Measurements from ENCODE around the gene ALOX12B.
"Not testable (repeated sequence)": the region's sequence is repeated elsewhere in the genome, so short reads cannot be mapped to it uniquely, and the experiment has no call there.

Gene ALOX12B

DNA sequence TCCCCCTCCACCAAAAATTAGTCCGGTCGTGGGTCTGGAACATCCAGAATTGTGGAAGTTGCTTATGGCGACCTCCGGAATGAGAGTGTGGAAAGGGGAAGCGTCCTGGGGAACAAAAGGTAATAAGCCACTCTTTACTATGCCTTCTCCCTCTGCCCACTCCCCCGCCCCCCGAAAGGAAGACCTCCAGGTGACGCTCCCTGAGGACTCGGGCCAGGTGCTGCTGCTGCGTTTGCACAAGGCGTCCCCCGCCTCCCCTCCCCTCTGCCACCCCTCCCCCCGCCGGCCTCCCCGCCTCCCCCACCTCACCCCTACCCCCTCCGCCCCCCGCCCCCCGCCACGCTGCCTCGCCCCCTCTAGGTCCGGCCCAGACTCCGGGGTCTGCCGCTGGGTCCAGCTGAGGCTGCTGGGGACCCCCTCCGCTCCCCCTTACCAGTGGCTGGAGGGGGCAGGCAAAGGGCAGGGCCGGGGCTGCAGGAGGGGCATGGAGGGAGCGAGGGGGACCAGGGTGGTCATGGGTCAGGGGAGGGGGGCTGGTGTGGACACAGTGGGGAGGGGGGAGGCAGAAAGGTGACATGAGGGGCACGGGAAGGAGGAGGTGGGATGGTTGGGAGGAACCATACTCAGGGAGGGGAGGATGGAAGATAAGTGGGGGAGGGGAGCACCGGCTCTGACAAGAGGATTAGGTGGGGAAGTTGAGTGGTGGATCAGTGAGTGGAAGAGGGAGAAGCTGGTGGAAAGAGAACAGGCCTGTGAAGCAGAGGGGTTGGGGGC is 23.6 kb downstream of the ALOX12B start:
- no peak for DNase-seq

DNA sequence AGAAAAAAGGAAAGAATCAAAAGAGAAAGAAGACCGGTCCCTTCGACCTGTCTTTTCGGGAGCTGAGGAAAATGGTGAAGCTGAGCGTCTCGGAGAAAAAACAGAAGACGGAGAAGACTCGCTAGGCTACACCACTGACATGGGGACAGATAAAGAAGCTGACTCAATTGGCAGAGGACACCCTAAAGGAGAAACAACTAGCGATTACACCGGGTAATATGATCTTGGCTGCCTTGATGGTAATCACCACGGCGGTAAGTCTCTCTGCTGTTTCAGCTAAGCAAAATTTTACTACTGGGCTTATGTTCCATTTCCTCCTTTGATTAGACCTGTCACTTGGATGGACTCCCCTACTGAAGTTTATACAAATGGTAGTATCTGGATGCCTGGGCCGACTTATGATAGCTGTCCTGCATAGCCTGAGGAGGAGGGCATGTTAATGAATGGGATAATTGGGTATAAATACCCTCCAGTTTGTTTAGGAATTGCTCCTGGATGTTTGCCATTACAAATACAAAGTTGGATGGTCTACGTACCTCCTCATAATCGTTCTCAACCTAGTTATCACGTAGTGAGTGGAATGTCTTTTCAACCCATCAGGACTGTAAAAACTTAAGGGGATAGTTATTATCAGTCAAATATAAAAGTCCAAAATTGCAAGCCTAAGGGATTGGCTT is 24.6 kb downstream of the ALOX12B start:
- no peak for DNase-seq

DNA sequence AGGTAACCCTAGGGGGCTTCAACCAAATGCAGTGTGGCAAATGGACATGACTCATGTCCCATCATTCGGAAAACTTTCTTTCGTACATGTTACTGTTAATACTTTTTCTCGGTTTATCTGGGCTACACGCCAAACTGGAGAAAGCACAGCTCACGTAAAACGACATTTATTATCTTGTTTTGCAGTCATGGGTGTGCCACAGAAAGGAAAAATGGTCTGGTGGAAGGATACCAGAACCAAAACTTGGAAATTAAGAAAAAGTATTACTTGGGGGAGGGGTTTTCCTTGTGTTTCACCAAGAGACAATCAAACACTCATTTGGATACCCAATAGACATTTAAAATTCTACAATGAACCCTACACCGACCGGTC is 25.1 kb downstream of the ALOX12B start:
- DNase-seq: no peak

DNA sequence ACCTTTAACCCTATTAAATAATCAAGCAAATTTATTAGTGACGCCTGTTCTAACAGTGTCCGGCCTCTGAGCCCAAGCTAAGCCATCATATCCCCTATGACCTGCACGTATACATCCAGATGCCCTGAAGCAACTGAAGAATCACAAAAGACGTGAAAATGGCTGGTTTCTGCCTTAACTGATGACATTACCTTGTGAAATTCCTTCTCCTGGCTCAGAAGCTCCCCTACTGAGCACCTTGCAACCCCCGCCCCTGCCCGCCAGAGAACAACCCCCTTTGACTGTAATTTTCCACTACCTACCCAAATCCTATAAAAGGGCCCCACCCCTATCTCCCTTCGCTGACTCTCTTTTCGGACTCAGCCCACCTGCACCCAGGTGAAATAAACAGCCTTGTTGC is 25.7 kb downstream of the ALOX12B start:
- DNase-seq: not testable (repeated sequence)

- DNase-seq: peak; percentile 71
These were observed 27.2 kb downstream of the ALOX12B start for GRCh38 chr17:8060274-8060673.

DNA sequence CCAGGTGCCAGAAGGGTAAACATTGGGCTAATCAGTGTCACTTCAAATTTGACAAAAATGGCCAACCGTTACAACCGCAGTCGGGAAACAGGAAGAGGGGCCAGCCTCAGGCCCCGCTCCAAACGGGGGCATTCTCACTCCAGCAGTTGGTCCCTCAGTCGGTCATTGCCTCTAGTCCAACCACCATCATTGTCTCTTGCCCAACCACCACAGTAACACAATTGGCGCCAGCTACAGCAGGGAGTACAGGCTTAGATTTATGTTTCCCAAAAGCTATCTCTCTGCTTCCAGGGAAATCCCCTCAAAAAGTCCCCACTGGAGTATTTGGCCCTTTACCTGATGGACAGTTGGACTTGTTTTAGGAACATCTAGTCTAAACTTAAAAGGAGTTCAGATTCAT is 28.4 kb downstream of the ALOX12B start:
- DNase-seq: no peak

- DNase-seq: peak; percentile 74
These were observed 29.8 kb downstream of the ALOX12B start for GRCh38 chr17:8057691-8058114.

DNA sequence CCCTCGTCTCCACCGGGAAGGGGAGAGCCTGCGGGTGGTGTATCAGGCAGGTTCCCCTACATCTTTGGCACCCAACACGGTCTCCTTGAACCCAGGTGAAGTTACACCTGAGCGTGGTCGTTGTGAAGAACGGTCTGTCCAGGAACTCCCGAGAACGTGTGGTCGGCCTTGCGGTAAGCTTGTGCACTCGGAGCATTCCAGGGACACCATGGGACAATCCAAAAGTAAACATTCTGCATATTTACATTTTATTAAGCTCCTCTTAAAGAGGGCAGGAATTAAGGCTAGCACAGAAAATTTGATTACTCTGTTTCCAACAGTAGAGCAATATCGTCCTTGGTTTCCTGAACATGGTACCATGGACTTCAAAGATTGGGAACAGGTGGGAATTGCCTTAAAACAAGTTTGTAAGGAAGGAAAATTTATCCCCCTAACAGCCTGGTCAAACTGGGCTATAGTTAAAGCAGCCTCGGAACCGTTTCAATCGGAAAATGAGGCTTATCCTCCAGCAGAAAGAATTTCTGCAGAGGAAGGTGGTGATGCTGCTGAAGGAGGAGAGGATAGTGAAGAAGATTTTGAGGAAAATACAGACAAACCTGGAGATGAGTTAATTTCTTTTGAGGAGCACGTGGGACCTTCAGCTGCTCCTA is 30.4 kb downstream of the ALOX12B start:
- DNase-seq: no peak

DNA sequence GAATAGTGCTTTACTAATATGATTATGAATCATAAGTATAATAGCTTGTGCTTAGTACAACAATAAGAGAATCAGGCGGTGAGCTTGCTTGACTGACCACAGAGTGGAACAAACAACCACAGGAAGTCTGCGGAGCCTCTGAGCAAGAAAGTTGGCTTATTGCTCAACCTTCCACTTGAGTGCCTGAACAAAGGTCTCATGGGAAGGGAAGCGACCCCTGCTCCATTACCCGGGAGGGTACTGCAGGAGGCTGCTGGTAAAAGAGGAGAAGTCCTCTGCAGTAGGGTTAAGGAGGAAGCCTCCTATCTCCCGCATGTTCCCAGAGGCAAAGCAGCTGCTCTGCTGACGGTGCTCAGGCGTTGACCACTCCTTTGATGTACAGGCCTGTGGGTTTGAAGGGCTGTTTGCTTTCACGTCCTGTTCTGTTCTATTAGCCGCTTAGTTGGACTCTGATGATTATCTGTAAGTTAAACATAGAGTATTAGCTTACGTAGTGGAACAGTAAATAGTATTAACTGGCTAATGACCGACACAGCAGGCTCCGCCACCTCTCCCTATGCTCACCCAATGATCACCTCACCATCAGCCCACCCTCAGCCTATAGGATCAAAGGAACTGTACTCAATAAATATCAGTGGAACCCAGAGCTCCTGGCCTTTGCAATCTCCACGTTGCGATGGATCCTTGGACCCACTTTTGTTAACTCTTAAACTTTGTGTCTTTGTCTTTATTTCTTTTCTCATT is 31.1 kb downstream of the ALOX12B start:
- DNase-seq: peak; percentile 63

DNA sequence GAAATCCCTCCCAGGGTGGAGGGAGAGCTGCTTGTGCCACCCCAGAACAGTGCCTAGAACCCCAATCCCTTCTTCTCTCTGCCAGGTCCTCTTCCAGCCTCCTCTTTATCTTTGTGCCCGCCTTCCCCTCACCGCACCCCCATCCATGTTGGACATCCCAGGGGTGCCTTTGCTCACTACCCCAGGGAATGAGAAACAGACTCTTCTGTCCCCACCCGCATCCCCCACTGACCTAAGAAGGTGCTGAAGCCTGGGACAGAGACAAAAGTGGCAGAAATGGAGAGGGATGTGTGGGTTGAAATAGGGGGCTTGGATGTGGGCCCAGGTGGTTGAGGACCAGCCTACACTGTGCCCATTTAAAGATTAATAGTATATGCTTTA is 31.7 kb downstream of the ALOX12B start:
- DNase-seq: no peak

DNA sequence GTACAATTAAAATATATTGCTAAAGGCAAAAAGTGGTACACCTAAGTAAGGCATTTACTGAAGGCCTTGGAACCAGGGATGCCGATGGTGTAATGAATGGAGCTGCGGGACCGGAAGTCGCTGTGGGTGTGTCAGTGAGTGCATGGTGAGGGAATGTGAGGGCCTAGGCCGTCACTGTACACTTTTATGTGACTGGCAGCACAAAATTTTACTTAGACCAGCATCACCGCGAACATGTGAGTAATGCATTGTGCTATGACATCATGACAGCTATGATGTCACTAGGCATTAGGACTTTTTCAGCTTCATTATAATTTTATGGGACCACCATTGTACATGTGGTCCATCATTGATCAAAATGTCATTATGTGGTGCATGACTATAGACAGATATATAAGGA is 33.9 kb downstream of the ALOX12B start:
- no peak for DNase-seq

DNA sequence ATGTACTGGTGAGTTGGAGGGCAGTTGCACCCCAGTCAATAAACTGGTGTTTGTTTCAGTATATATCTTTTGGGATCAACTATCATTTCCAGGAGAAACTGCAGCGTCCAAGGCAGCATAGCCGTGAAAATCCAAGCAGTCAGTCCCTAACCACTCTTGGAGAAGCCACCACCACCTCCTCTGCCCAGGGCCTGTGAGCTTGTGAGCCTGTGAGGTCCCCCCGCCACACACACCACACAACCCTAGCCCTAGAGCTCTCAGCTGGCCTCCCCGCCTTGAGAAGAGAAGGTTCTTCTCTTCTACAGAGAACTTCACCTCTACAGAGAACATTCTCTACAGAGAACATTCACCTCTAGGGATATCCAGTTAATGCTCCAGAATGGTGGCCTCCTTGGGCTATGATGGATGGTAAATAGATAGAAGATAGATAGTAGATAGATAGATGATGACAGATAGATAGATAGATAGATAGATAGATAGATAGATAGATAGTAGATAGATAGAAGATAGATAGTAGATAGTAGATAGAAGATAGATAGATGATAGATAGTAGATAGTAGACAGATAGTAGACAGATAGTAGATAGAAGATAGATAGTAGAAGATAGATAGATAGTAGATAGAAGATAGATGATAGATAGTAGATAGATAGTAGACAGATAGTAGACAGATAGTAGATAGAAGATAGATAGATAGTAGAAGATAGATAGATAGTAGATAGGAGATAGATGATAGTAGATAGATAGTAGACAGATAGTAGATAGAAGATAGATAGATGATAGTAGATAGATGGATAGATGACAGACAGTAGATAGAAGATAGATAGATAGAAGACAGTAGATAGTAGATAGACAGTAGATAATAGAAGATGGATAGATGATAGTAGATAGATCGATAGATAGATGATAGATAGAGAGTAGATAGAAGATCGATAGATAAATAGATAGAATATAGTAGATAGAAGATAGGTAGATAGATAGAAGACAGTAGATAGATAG is 35.0 kb downstream of the ALOX12B start:
- no peak for DNase-seq

DNA sequence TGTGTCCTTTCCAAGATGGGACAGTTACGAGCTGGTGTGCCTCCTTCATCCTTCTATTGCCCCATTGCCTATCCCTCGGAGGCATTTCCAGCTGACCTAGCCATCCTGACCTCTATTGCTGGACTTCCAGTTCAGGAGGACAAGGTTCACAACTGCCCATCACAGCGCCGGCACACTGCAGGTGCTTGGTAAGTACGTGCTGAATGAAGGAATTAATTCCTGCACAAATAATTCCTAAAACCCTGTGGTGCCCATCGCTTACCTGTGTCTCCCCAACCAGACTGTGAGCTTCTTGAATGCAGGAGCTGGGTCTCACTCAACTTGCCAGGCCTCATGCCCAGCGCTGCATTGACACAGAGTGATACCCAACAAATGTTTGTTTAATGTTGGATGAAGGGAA is 35.7 kb downstream of the ALOX12B start:
- DNase-seq: no peak

GRCh38 chr17:8048736-8049135 is 38.8 kb downstream of the ALOX12B start:
- DNase-seq: no peak

DNA sequence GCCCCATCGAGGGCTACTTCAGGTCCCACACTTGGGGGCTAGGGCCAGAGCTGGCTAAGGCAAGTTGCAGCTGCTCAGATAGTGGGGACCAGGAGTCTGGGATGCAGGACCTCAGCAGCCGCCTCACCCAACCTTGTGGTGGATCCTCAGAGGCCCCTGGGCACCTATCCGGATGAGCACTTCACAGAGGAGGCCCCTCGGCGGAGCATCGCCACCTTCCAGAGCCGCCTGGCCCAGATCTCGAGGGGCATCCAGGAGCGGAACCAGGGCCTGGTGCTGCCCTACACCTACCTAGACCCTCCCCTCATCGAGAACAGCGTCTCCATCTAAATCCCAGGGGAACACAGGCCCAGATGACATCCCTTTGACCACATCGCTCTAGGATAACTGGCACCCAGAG is 39.3 kb downstream of the ALOX12B start:
- DNase-seq: no peak

DNA sequence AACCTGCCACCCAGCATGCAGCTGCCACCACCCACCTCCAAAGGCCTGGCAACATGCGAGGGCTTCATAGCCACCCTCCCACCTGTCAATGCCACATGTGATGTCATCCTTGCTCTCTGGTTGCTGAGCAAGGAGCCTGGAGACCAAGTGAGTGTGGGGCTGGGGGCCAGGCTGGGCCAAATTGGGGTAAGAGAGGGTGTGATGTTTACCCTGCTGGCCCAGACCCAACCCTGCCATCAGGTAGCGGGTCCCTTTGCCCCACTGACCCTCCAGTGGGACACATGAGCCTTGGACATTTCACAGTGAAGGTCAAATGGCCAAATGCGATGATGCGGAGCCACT is 39.8 kb downstream of the ALOX12B start:
- no peak for DNase-seq

GRCh38 chr17:8046929-8047768 is 40.4 kb downstream of the ALOX12B start:
- no peak for DNase-seq

DNA sequence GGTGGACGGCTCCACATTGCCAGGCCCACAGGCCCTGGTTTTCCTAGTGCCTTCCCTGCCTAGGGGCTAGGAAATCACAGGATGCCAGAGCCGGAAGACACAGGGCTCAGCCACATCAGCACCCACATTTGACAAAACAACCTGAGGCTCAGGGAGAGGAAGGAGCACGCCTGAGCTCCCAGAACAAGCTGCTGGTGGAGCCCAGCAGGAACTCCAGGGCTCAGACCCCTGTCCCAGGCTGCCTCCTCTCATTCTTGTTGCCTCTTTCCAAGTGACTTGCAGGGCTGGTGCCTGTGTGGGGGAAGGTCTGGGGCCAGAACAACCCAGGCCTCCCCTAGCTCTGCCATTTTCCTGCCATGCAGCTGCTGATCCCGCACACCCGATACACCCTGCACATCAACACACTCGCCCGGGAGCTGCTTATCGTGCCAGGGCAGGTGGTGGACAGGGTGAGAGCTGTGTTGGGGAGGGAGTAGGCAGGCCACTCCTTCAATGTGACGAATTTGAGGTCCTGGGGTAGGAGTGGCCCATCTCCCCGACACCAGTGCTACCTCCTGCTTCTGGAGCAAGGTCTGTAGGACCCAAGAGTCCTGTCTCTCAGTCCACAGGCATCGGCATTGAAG is 41.1 kb downstream of the ALOX12B start:
- DNase-seq: no peak

GRCh38 chr17:8044819-8045810 is 42.4 kb downstream of the ALOX12B start:
- DNase-seq: no peak
